Retina (tissue), 1 donor: Measurements from ENCODE around the gene FOXN1.

Experiments
- DNase-seq: peaks from one replicate; pipeline ENCODE4 v3.0.0-alpha.2; 2016

Gene FOXN1

GRCh38 chr17:28576758-28577465, 70.8 kb downstream of the FOXN1 start, which contains the start of gene ALDOC:
TSS of gene ALDOC (minus strand) at chr17:28576895. CDS start at chr17:28575532, 1,363 bp downstream.
- DNase-seq: peak; percentile 92

GRCh38 chr17:28577466-28577824, 71.3 kb downstream of the FOXN1 start:
- DNase-seq: no peak

GRCh38 chr17:28578246-28579195, 72.4 kb downstream of the FOXN1 start:
- DNase-seq: no peak

DNA sequence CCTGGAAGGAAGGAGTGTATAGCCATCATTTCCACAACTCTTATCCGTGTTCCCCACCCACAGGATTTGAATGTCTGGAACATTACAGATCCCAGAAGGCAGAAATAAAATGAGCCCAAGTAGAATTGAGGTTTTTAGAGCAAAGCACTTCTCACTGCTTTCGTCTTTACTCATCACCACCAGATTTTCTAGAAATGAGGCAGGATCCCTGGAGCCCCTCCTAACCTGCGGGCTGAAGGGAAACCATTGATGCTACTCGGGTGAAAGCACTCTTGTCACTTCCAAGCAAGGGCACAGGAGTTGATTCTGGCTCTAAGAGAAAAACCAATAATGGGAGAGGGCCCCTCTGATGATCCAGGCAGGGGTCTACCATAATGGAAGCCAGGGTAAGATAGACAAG, 73.4 kb downstream of the FOXN1 start:
- DNase-seq: no peak

DNA sequence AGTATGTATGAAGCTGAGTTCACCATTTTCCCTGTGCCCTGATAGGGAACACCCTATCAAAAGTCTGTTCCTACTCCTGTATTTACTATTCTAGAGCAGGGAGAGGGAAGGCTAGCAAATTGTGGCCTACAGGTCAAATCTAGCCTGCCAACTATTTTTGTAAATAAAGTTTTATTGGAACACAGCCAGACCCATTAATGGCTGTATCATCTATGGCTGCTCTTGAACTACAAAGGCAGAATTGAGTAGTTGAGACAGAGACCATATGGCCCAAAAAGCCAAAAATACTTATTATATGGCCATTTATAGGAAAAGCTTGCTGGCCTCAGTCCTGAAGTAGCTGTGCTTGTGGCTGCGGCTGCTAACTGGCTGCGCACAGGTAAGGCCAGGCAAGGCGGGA, 74.8 kb downstream of the FOXN1 start:
- DNase-seq: no peak

DNA sequence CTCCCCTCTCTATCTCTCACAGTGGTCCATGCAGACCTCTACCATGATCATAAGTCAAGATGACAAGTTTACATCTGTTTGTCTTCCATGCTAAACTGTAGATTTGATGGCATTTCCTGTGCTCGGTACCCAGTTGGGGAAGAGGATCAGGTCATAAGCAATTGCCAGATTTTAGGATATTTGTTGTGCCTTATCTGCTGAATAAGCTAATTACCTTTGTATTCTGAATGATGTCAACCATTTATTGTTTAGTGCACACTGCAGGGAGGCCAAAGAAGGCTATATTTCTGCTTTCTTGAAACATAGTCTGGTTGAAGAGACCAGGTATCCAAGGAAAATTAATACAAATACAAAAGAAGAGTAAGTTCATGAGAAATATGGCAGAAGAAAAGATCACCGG, 76.4 kb downstream of the FOXN1 start:
- no peak for DNase-seq

- DNase-seq: no peak
Measured at GRCh38 chr17:28584434-28584833, 78.3 kb downstream of the FOXN1 start.

GRCh38 chr17:28585851-28586250, 79.7 kb downstream of the FOXN1 start:
- no peak for DNase-seq
